HepG2 (cell line): ENCODE measurements around the gene TMED6. TPM values are rescaled to one million over a fixed set of nuclear protein-coding genes. Genes with fewer than 3 reads are reported as not detected.

ENCODE experiments used
- ARNTL ChIP-seq: sonication (generic); formaldehyde crosslinking; IDR thresholded peaks from 2 replicates; pipeline ENCODE4 v1.4.0; 2020; ENCODE audit warnings: mild to moderate bottlenecking, missing genetic modification reagents
- ATF6 ChIP-seq: sonication (generic); formaldehyde crosslinking; conservative IDR thresholded peaks from 2 replicates; pipeline ENCODE4 v1.4.0; 2020; ENCODE audit warnings: missing genetic modification reagents
- FOSL2 ChIP-seq: sonication (generic); formaldehyde crosslinking; IDR thresholded peaks from 2 replicates; pipeline ENCODE4 v1.4.0; 2020; ENCODE audit warnings: missing genetic modification reagents
- HINFP ChIP-seq: sonication (generic); formaldehyde crosslinking; IDR thresholded peaks from 2 replicates; pipeline ENCODE4 v1.4.0; 2020; ENCODE audit warnings: low read depth, mild to moderate bottlenecking, missing genetic modification reagents
- MAX ChIP-seq: IDR thresholded peaks from 2 replicates; pipeline ENCODE4 v1.6.1; 2012; ENCODE audit warnings: inconsistent platforms
- PPARG ChIP-seq: conservative IDR thresholded peaks from 2 replicates; pipeline ENCODE4 v1.6.1; 2016; ENCODE audit warnings: missing biosample characterization, missing genetic modification reagents
- RFX3 ChIP-seq: IDR thresholded peaks from 2 replicates; pipeline ENCODE4 v1.6.1; 2016; ENCODE audit warnings: missing biosample characterization, missing genetic modification reagents
- SIN3A ChIP-seq: IDR thresholded peaks from 2 replicates; pipeline ENCODE4 v1.6.1; 2011; ENCODE audit warnings: low read depth, mild to moderate bottlenecking, control low read depth, low read length, borderline replicate concordance
- SIX1 ChIP-seq: sonication (generic); formaldehyde crosslinking; IDR thresholded peaks from 2 replicates; pipeline ENCODE4 v1.4.0; 2020; ENCODE audit warnings: missing genetic modification reagents, borderline replicate concordance
- SMAD3 ChIP-seq: sonication (generic); formaldehyde crosslinking; IDR thresholded peaks from 2 replicates; pipeline ENCODE4 v1.4.0; 2020; ENCODE audit warnings: missing genetic modification reagents
- SRY ChIP-seq: sonication (generic); formaldehyde crosslinking; IDR thresholded peaks from 2 replicates; pipeline ENCODE4 v1.8.0; 2022; ENCODE audit warnings: mild to moderate bottlenecking, missing genetic modification reagents
- ZFYVE20 ChIP-seq: sonication (generic); formaldehyde crosslinking; IDR thresholded peaks from 2 replicates; pipeline ENCODE4 v1.8.0; 2023; ENCODE audit warnings: low read depth, mild to moderate bottlenecking, moderate library complexity, missing genetic modification reagents, borderline replicate concordance
- ZNF503 ChIP-seq: sonication (generic); formaldehyde crosslinking; IDR thresholded peaks from 2 replicates; pipeline ENCODE4 v1.4.0; 2020; ENCODE audit warnings: missing genetic modification reagents
- ZNF549 ChIP-seq: sonication (generic); formaldehyde crosslinking; IDR thresholded peaks from 2 replicates; pipeline ENCODE4 v1.5.0; 2020; ENCODE audit warnings: missing genetic modification reagents
- ZNF777 ChIP-seq: sonication (generic); formaldehyde crosslinking; IDR thresholded peaks from 2 replicates; pipeline ENCODE4 v1.4.0; 2020; ENCODE audit warnings: missing genetic modification reagents
- ZXDC ChIP-seq: sonication (generic); formaldehyde crosslinking; IDR thresholded peaks from 2 replicates; pipeline ENCODE4 v1.5.0; 2020; ENCODE audit warnings: mild to moderate bottlenecking, missing genetic modification reagents
- polyA plus RNA-seq, 8 experiments: library from polyadenylated mRNA; depleted of rRNA in 3 of 8; stranded (reverse) in 7 of 8; unstranded in 1 of 8; fragments of >200 nt; fragmentation: Illumina TruSeq in 4 of 8; extraction: Trizol in 4 of 8; gene quantifications; 2 replicates each; pipeline versions ENCODE4 v1.2.1 to v1.2.3, GENCODE V29; 2011 to 2016; ENCODE audit warnings: low read depth in 4 of 8, missing spikeins in 1 of 8, mixed read lengths in 1 of 8; ENCODE audit not compliant: insufficient read depth in 1 of 8
- total RNA-seq, 5 experiments: library from RNA; depleted of rRNA; stranded (reverse); fragments of >200 nt; fragmentation: Illumina TruSeq; extraction: Trizol; gene quantifications; 2 replicates each; pipeline ENCODE4 v1.2.3, GENCODE V29; 2016; ENCODE audit warnings: low read depth in 1 of 5

Gene TMED6
- total and polyA plus RNA-seq, 2 of the 13 experiments (the other 11 are each of a cell fraction or from before 2014, with no cell fraction given), result 9.8 to 14.4 TPM

GRCh38 chr16:69326172-69326873 is 25.3 kb downstream of the TMED6 start (continued):
- no peak for TF ChIP-seq ATF6
- peak; percentile 62 for TF ChIP-seq FOSL2 (CRISPR knock-in tag)
- peak; percentile 94 for TF ChIP-seq MAX
- peak; percentile 58; the same call in 1 of the 2 replicates for TF ChIP-seq SRY (CRISPR knock-in tag)
- peak; percentile 41; the same call in 1 of the 2 replicates for TF ChIP-seq ZNF549 (CRISPR knock-in tag)
- TF ChIP-seq SIN3A, result peak; percentile 91
- no peak for TF ChIP-seq ZFYVE20 (CRISPR knock-in tag)
- TF ChIP-seq ARNTL, result peak; percentile 50; the same call in 1 of the 2 replicates
- TF ChIP-seq SMAD3 (CRISPR knock-in tag), result no peak; the same call in 1 of the 2 replicates
- no peak for TF ChIP-seq PPARG
- peak; percentile 53; the same call in 1 of the 2 replicates for TF ChIP-seq RFX3 (CRISPR knock-in tag)
- no peak for TF ChIP-seq ZNF503 (CRISPR knock-in tag)
- no peak; the same call in 1 of the 2 replicates for TF ChIP-seq SIX1
- TF ChIP-seq HINFP (CRISPR knock-in tag), result no peak
- TF ChIP-seq ZXDC (CRISPR knock-in tag), result no peak
- TF ChIP-seq ZNF777, result no peak
